ENCODE results near the gene TRAM2. TPM values are rescaled to one million over a fixed set of nuclear protein-coding genes. Genes with fewer than 3 reads are reported as not detected.
A peak's percentile ranks its signal among the peaks of the same experiment; 100 is the strongest.

The TRAM2 gene
- total RNA-seq, 1 experiment from 2014 or later = 21.2 TPM

GRCh38 chr6:52534966-52535390 lies 41.9 kb downstream of the TRAM2 start:
- Histone ChIP-seq H3K23me2 (ENCODE audit: insufficient read length, low read depth, low read length, poor library complexity, severe bottlenecking) (no peaks in the 10 kb centered on the region), H2AK5ac (ENCODE audit: insufficient read length, low read length) (no peak overlapping the region), H4K8ac (replicated peaks; ENCODE audit: insufficient read length, low read depth, low read length) (no peak overlapping the region), H3K18ac (ENCODE audit: insufficient read length, low read depth, low read length) (no peak overlapping the region), H3K27me3 (ENCODE audit: insufficient read depth, low read length) (no peaks in the 10 kb centered on the region), H2BK20ac (ENCODE audit: low read depth, low read length, poor library complexity, severe bottlenecking) (no peak overlapping the region), H3K4me1 (ENCODE audit: insufficient read depth, low read length) (peaks cover 16% of the 10 kb centered on the region; the same call in 1 of the 2 replicates), H4K5ac (ENCODE audit: insufficient read length, low read depth, low read length) (no peak overlapping the region), H4K20me1 (ENCODE audit: control insufficient read depth, insufficient read depth, insufficient read length) (no peaks in the 10 kb centered on the region), H2AFZ (ENCODE audit: low read length) (no peak overlapping the region), H3K4ac (ENCODE audit: low read depth, low read length) (no peak overlapping the region), H2BK12ac (ENCODE audit: insufficient read length, low read depth, low read length) (no peak overlapping the region), H3K14ac (ENCODE audit: insufficient read depth, low read length) (no peak overlapping the region), H2BK5ac (ENCODE audit: insufficient read length, low read length) (no peak overlapping the region), H2BK15ac (ENCODE audit: low read depth, low read length) (no peak overlapping the region), H3K56ac (ENCODE audit: insufficient read length, low read depth, low read length) (no peak overlapping the region), H3K79me2 (ENCODE audit: insufficient read depth, low read length) (peaks cover 2% of the 10 kb centered on the region; the same call in 1 of the 2 replicates), H4K91ac (ENCODE audit: insufficient read length, low read depth, low read length) (no peak overlapping the region), H3K23ac (ENCODE audit: insufficient read length, low read depth, low read length) (no peak overlapping the region), H3K27ac (ENCODE audit: insufficient read length, low read depth, low read length) (no peak overlapping the region), H3K9me3 (ENCODE audit: control insufficient read depth, low read depth, low read length) (no peaks in the 10 kb centered on the region), H3K79me1 (ENCODE audit: insufficient read depth, low read depth, low read length, poor library complexity, severe bottlenecking) (no peaks in the 10 kb centered on the region), H3T11ph (ENCODE audit: low read length) (no peak overlapping the region), H2BK120ac (ENCODE audit: low read depth, low read length, poor library complexity, severe bottlenecking) (no peak overlapping the region), H3K9ac (ENCODE audit: extremely low read depth, insufficient read length, low read length) (no peak overlapping the region), H3K4me2 (ENCODE audit: insufficient read depth, insufficient read length, low read length) (no peak overlapping the region)
- H3K9me3 Mint-ChIP-seq = no peaks in the 10 kb centered on the region
- H3K4me1 Mint-ChIP-seq = peaks cover 20 to 21% of the 10 kb centered on the region in 2 experiments
- peak overlapping the region in 1 of 3 experiments; percentile 32; a peak in 1 of 7 replicates for H3K27ac Mint-ChIP-seq
- no peaks in the 10 kb centered on the region for H3K27me3 Mint-ChIP-seq (ENCODE audit: low read depth)
- no peak overlapping the region for H3K4me3 Mint-ChIP-seq
- peaks cover 4 to 16% (median 5%) of the 10 kb centered on the region in 3 experiments; a peak in 4 of 7 replicates for H3K36me3 Mint-ChIP-seq (ENCODE audit: insufficient read depth in 1 of 3, low read depth in 3 of 3)
- WGBS (ENCODE audit: extremely low coverage, insufficient read length, low lambda C conversion rate) = no CpG with 5 or more reads among the region's 3 CpGs
- no peak for TF ChIP-seq CTCF (conservative IDR thresholded peaks at IDR 0.05)
- no peak for DNase-seq

Measured in H9 (cell line).